ENCODE measurements around the gene ADAMTSL5. TPM values are rescaled to one million over a fixed set of nuclear protein-coding genes. Genes with fewer than 3 reads are reported as not detected.

The ADAMTSL5 gene
- total and polyA plus RNA-seq, 3 experiments from 2014 or later = 1.0 to 2.7 (median 2.3) TPM

DNA sequence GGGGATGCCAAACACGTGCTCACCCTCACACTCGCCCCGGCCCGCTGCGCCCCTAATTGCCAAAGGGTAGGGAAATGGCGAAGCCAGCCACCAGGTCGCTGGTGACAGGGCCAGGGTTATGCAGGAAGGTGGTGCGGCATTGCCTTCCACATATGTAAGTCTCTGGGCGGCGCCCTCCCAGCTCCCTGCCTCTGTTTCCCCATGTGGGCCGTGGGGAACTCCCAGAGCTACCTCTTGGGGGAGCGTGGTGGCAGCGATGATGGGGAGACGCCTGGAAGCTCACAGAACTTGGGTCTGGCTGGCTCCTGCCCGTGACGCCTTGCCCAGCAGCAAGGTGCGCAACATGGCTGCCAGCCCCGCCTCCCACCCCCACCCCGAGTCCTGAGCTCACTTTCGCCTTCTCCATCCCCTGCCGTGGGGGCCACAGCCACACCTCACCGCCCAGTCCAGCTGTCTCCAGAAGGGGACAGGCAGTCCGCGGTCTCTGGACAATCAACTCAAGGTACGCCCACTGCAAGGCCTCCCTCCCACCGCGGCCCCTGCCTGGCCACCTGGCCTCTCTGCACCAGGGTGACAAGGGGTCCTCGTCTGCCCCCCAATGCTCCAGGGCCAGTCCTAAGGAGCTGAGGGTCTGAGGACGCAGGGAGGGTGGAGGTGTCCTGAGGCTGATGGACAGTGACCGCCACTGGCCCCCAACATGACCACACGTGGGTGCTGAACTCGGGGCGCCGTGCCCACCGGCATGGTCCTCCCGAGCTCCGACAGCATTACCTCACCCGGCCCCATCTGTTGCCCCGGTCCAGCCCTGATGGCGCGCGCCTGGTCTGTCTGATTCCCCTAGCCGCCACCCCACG, 40.4 kb downstream of the ADAMTSL5 start:
- POLR2A ChIA-PET = interaction anchor here (0.5 to 0.8 kb wide), 3 partner anchors 35 to 1868 kb away, joined by 4 to 5 read pairs (median 4); no protein-coding TSS in a partner anchor

DNA sequence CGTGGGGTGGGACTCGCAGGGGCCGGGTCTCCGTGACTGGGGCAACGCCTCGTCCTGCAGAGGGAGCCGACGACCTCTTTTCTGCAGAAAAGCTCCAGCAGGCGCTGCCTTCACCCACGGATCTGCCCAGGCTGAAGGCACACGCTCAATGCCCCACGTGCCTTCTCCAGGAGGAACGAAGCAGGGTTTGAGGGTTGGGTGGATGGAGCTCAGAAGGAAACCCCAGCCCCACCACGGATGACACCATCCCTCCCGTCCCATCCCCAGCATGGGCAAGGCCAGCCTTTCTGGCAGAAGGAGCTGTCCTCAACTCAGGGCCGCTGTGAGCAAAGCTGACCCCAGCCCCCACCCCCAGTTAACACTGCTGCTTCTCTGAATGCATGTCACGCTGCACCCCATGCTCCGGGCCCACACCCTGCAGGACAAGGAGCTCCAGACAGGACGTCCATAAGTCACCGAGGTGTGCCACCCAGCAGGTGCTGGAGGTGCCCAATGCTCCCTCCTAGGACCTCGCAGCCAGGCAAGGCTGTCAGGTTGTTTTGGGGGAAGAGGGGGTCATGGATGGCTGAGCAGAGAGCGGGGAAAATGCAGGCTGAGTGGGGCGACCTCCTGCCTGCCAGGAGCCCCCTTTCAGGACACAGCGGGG, 41.2 kb downstream of the ADAMTSL5 start:
- DNase-seq = no peak
- Histone ChIP-seq H3K27ac (ENCODE audit: low read depth, low read length) (no peak overlapping the region), H3K9me3 (ENCODE audit: low read length) (no peaks in the 10 kb centered on the region), H3K27me3 (ENCODE audit: insufficient read depth, low read length, poor library complexity, severe bottlenecking) (peaks cover 16% of the 10 kb centered on the region), H3K4me1 (ENCODE audit: insufficient read depth, low read length) (peaks cover 28% of the 10 kb centered on the region), H3K4me3 (ENCODE audit: low read length) (peak overlapping the region; percentile 61), H3K36me3 (ENCODE audit: insufficient read depth, low read length) (no peaks in the 10 kb centered on the region)
- Mint-ChIP-seq H3K4me3 (peak overlapping the region in 6 of 7 donors; percentile 22 to 80 (median 53)), H3K4me1 (peaks cover 5 to 25% (median 9%) of the 10 kb centered on the region in 3 donors), H3K9me3 (no peaks in the 10 kb centered on the region), H3K27me3 (peaks cover 0 to 2% of the 10 kb centered on the region in 2 donors), H3K27ac (no peak overlapping the region), H3K36me3 (peaks cover 0 to 10% (median 0%) of the 10 kb centered on the region in 3 donors)
- POLR2A ChIA-PET = interaction anchor here (0.5 to 1.8 kb wide), 2 partner anchors 26 to 292 kb away, joined by 4 to 5 read pairs; no protein-coding TSS in a partner anchor
- CTCF ChIA-PET = interaction anchor here (1.1 to 2.3 kb wide), 6 partner anchors 16 to 201 kb away, joined by 3 to 12 read pairs (median 4); partner anchors contain the start of gene ADAMTSL5

More for the DNA sequence above, 40.4 kb downstream of the ADAMTSL5 start:
- H3K27me3 ChIP-seq (ENCODE audit: insufficient read depth, low read length, poor library complexity, severe bottlenecking) = peaks cover 13% of the 10 kb centered on the region
- Mint-ChIP-seq H3K27me3 (peaks cover 0 to 2% of the 10 kb centered on the region in 2 donors), H3K4me1 (peaks cover 8 to 29% (median 13%) of the 10 kb centered on the region in 3 donors), H3K36me3 (peaks cover 0 to 14% (median 0%) of the 10 kb centered on the region in 3 donors), H3K27ac (no peak overlapping the region), H3K9me3 (no peaks in the 10 kb centered on the region), H3K4me3 (peak overlapping the region in 3 of 7 donors; percentile 18 to 50 (median 32))
- H3K9me3 ChIP-seq (ENCODE audit: low read length) = no peaks in the 10 kb centered on the region
- CTCF ChIA-PET = interaction anchor here (1.1 to 2.3 kb wide), 4 partner anchors 17 to 200 kb away, joined by 3 to 12 read pairs (median 4); no protein-coding TSS in a partner anchor
- H3K36me3 ChIP-seq (ENCODE audit: insufficient read depth, low read length) = no peaks in the 10 kb centered on the region
- H3K27ac ChIP-seq (ENCODE audit: low read depth, low read length) = no peak overlapping the region
- H3K4me3 ChIP-seq (ENCODE audit: low read length) = no peak overlapping the region
- peaks cover 24% of the 10 kb centered on the region for H3K4me1 ChIP-seq (ENCODE audit: insufficient read depth, low read length)
- DNase-seq = no peak

DNA sequence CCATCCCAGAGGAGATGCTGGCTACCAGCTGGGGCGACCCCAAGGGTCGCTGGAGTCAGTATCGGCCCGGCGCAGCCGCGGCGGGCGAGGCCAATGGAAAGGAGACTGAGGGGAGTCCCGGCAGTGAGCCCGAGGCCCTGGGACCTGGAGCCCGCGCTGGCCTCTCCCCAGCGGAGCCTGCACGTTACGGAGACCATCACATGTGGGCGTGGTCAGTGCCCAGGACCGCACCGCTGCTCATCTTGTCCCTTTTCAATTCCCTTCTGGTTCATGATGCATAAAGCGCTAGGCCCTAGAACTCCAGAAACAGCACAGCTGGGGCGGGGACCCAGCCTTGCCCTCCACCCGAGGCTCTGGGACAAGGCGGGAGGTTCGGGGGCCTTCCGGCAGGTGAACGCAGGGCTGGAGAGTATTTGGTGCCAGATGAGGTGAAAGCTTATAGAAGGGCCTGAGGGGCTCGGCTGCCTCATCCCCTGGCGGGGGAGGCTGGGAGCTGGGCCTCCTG, 41.8 kb downstream of the ADAMTSL5 start:
- Histone ChIP-seq H3K27me3 (ENCODE audit: insufficient read depth, low read length, poor library complexity, severe bottlenecking) (peaks cover 22% of the 10 kb centered on the region), H3K4me3 (ENCODE audit: low read length) (peak overlapping the region; percentile 61), H3K4me1 (ENCODE audit: insufficient read depth, low read length) (peaks cover 30% of the 10 kb centered on the region), H3K36me3 (ENCODE audit: insufficient read depth, low read length) (no peaks in the 10 kb centered on the region), H3K27ac (ENCODE audit: low read depth, low read length) (no peak overlapping the region), H3K9me3 (ENCODE audit: low read length) (no peaks in the 10 kb centered on the region)
- peak overlapping the region; percentile 41 to 80 (median 60) for H3K4me3 Mint-ChIP-seq
- H3K27ac Mint-ChIP-seq = no peak overlapping the region
- DNase-seq = peak in 1 of 5 donors; percentile 12
- CTCF ChIA-PET = interaction anchor here (1.1 to 2.3 kb wide), 6 partner anchors 16 to 201 kb away, joined by 3 to 12 read pairs (median 4); partner anchors contain the start of gene ADAMTSL5
- POLR2A ChIA-PET = interaction anchor here (1.6 to 1.8 kb wide), 2 partner anchors 20 to 26 kb away, joined by 4 to 5 read pairs; partner anchors contain the start of gene REEP6
- peaks cover 0 to 6% (median 0%) of the 10 kb centered on the region in 3 donors for H3K36me3 Mint-ChIP-seq
- peaks cover 0 to 2% of the 10 kb centered on the region in 2 donors for H3K27me3 Mint-ChIP-seq
- peaks cover 5 to 25% (median 9%) of the 10 kb centered on the region in 3 donors for H3K4me1 Mint-ChIP-seq
- no peaks in the 10 kb centered on the region for H3K9me3 Mint-ChIP-seq

DNA sequence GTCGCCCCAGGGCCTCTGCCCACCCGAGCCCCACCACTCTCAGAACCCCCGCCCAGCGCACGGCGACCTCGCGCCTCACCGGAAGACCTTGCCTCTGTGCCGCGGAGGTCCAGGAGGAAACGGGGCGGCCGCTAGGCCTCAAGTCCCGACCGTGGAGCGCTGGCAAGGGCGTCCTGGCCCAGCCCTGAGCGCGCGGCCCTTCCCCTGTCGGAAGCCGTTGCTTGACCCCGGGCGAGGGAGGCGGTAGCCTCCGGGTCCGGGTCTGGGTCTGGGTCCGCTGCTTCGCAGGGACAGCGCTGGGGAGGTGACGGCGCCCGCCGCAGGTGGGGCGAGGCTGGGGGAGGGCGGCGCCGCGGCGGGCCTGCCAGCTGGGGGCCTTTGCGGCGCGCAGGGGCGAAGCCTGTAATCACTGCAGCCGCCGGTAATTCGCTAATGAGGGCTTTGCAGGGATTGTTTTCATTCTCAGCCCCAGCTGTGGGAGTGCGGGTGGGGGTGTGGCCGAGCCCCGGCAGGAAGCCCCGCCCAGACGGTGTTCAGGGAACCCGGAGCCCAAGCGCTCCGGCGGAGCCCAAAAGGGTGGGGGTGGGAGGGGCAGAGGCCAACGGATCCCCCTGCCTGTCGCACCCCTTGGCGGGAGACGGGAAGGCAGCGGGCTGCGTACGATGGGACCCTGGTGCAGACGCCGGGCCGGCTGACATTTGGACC, 42.4 kb downstream of the ADAMTSL5 start:
- CTCF ChIA-PET = interaction anchor here (1.1 to 2.3 kb wide), 3 partner anchors 23 to 42 kb away, joined by 3 to 12 read pairs (median 5); partner anchors contain the start of gene ADAMTSL5
- no peaks in the 10 kb centered on the region for H3K9me3 Mint-ChIP-seq
- H3K27ac Mint-ChIP-seq = no peak overlapping the region
- peaks cover 22% of the 10 kb centered on the region for H3K27me3 ChIP-seq (ENCODE audit: insufficient read depth, low read length, poor library complexity, severe bottlenecking)
- no peaks in the 10 kb centered on the region for H3K36me3 ChIP-seq (ENCODE audit: insufficient read depth, low read length)
- H3K4me1 Mint-ChIP-seq = peaks cover 5 to 25% (median 9%) of the 10 kb centered on the region in 3 donors
- peaks cover 30% of the 10 kb centered on the region for H3K4me1 ChIP-seq (ENCODE audit: insufficient read depth, low read length)
- H3K4me3 Mint-ChIP-seq = peak overlapping the region; percentile 57 to 87 (median 73)
- H3K9me3 ChIP-seq (ENCODE audit: low read length) = no peaks in the 10 kb centered on the region
- POLR2A ChIA-PET = interaction anchor here (0.6 to 1.8 kb wide), 4 partner anchors 9 to 378 kb away, joined by 3 to 5 read pairs (median 4); partner anchors contain the start of genes C19orf25 and REEP6
- DNase-seq = peak; percentile 52 to 79 (median 53)
- H3K4me3 ChIP-seq (ENCODE audit: low read length) = peak overlapping the region; percentile 61
- peaks cover 0 to 2% of the 10 kb centered on the region in 2 donors for H3K27me3 Mint-ChIP-seq
- no peak overlapping the region for H3K27ac ChIP-seq (ENCODE audit: low read depth, low read length)
- H3K36me3 Mint-ChIP-seq = peaks cover 0 to 3% (median 0%) of the 10 kb centered on the region in 3 donors

DNA sequence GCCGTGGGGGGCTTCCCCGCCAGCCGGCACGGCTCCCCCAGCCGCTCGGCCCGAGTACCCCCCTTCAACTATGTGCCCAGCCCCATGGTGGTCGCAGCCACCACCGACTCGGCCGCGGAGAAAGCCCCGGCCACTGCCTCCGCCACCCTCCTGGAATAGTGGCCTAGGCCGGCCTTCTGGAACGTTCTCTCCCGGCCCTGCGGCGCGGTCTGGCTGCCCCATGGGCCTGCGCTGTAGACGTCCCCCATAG, 42.8 kb downstream of the ADAMTSL5 start:
- Mint-ChIP-seq H3K27ac (peak overlapping the region in 1 of 8 donors; percentile 60), H3K9me3 (no peaks in the 10 kb centered on the region), H3K36me3 (peaks cover 0 to 3% (median 0%) of the 10 kb centered on the region in 3 donors), H3K27me3 (peaks cover 0 to 2% of the 10 kb centered on the region in 2 donors), H3K4me3 (peak overlapping the region; percentile 57 to 87 (median 73)), H3K4me1 (peaks cover 5 to 25% (median 9%) of the 10 kb centered on the region in 3 donors)
- peaks cover 22% of the 10 kb centered on the region for H3K27me3 ChIP-seq (ENCODE audit: insufficient read depth, low read length, poor library complexity, severe bottlenecking)
- H3K27ac ChIP-seq (ENCODE audit: low read depth, low read length) = no peak overlapping the region
- H3K4me3 ChIP-seq (ENCODE audit: low read length) = no peak overlapping the region
- no peak for DNase-seq
- peaks cover 30% of the 10 kb centered on the region for H3K4me1 ChIP-seq (ENCODE audit: insufficient read depth, low read length)
- POLR2A ChIA-PET = interaction anchor here (0.6 to 1.8 kb wide), 4 partner anchors 9 to 379 kb away, joined by 3 to 5 read pairs (median 4); partner anchors contain the start of genes C19orf25 and REEP6
- H3K9me3 ChIP-seq (ENCODE audit: low read length) = no peaks in the 10 kb centered on the region
- H3K36me3 ChIP-seq (ENCODE audit: insufficient read depth, low read length) = no peaks in the 10 kb centered on the region
- CTCF ChIA-PET = no interaction called here

DNA sequence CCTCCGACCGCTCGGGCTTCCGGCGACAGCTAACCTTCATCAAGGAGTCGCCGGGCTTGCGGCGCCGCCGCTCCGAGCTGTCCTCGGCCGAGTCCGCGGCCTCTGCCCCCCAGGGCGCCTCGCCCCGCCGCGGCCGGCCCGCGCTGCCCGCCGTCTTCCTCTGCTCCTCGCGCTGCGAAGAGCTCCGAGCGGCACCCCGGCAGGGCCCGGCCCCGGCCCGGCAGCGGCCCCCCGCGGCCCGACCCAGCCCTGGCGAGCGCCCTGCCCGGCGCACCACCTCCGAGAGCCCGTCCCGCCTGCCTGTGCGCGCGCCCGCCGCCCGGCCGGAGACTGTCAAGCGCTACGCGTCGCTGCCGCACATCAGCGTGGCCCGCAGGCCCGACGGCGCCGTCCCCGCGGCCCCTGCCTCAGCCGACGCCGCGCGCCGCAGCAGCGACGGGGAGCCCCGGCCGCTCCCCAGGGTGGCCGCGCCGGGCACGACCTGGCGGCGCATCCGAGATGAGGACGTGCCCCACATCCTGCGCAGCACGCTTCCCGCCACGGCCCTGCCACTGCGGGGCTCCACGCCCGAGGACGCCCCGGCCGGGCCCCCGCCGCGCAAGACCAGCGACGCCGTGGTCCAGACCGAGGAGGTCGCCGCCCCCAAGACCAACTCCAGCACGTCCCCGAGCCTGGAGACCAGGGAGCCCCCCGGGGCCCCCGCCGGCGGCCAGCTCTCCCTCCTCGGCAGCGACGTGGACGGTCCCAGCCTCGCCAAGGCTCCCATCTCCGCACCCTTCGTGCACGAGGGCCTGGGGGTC, 43.4 kb downstream of the ADAMTSL5 start:
- H3K4me1 Mint-ChIP-seq = peaks cover 5 to 25% (median 9%) of the 10 kb centered on the region in 3 donors

More for the DNA sequence above, 43.4 kb downstream of the ADAMTSL5 start:
- DNase-seq = no peak
- H3K36me3 ChIP-seq (ENCODE audit: insufficient read depth, low read length) = no peaks in the 10 kb centered on the region
- no peaks in the 10 kb centered on the region for H3K9me3 Mint-ChIP-seq
- H3K36me3 Mint-ChIP-seq = peaks cover 0 to under 1% (median 0%) of the 10 kb centered on the region in 3 donors
- H3K4me3 ChIP-seq (ENCODE audit: low read length) = no peak overlapping the region
- H3K4me3 Mint-ChIP-seq = peak overlapping the region in 1 of 7 donors; percentile 80
- ChIA-PET CTCF (no interaction called here), POLR2A (interaction anchor here (0.7 to 1.6 kb wide), 2 partner anchors 21 kb away, joined by 3 to 4 read pairs; partner anchors contain the start of gene REEP6)
- no peak overlapping the region for H3K27ac ChIP-seq (ENCODE audit: low read depth, low read length)
- H3K27ac Mint-ChIP-seq = no peak overlapping the region
- H3K4me1 ChIP-seq (ENCODE audit: insufficient read depth, low read length) = peaks cover 30% of the 10 kb centered on the region
- peaks cover 22% of the 10 kb centered on the region for H3K27me3 ChIP-seq (ENCODE audit: insufficient read depth, low read length, poor library complexity, severe bottlenecking)
- H3K27me3 Mint-ChIP-seq = peaks cover 0 to 2% of the 10 kb centered on the region in 2 donors
- no peaks in the 10 kb centered on the region for H3K9me3 ChIP-seq (ENCODE audit: low read length)

All from CD8-positive, alpha-beta memory T cell (primary cell).